HepG2 (cell line): Measurements from ENCODE around the gene KMT2B. TPM values are rescaled to one million over a fixed set of nuclear protein-coding genes. Genes with fewer than 3 reads are reported as not detected.

ENCODE experiments used
- BRF2 ChIP-seq: sonication (generic); formaldehyde crosslinking; IDR thresholded peaks from 2 replicates; pipeline ENCODE4 v1.8.1; 2022; ENCODE audit warnings: mild to moderate bottlenecking, missing genetic modification reagents
- CREB1 ChIP-seq, 2 experiments: fragments of 450-650 bp in 1 of 2; IDR thresholded peaks; 2 replicates each; pipeline ENCODE4 v1.6.1; 2016 to 2017; ENCODE audit warnings: control low read depth in 1 of 2, mild to moderate bottlenecking in 1 of 2, missing compliant biosample characterization in 1 of 2, missing genetic modification characterization in 1 of 2
- HNRNPLL ChIP-seq: fragments of 200-400 bp; formaldehyde crosslinking; IDR thresholded peaks from 2 replicates; pipeline ENCODE4 v1.6.1; 2017; ENCODE audit warnings: mild to moderate bottlenecking, low read depth, low read length; ENCODE audit not compliant: poor library complexity, severe bottlenecking
- MEIS2 ChIP-seq: sonication (generic); formaldehyde crosslinking; IDR thresholded peaks from 2 replicates; pipeline ENCODE4 v1.9.0; 2021; ENCODE audit warnings: mild to moderate bottlenecking, missing genetic modification reagents
- RCOR2 ChIP-seq: IDR thresholded peaks from 2 replicates; pipeline ENCODE4 v1.6.1; 2016; ENCODE audit warnings: missing biosample characterization, missing genetic modification reagents
- SMAD1 ChIP-seq: sonication (generic); formaldehyde crosslinking; IDR thresholded peaks from 2 replicates; pipeline ENCODE4 v1.4.0; 2020; ENCODE audit warnings: missing genetic modification reagents, low read depth, mild to moderate bottlenecking, borderline replicate concordance
- ZNF121 ChIP-seq: sonication (generic); formaldehyde crosslinking; IDR thresholded peaks from 2 replicates; pipeline ENCODE4 v1.5.0; 2020; ENCODE audit warnings: mild to moderate bottlenecking, missing genetic modification reagents
- ZNF331 ChIP-seq: sonication (generic); formaldehyde crosslinking; IDR thresholded peaks from 2 replicates; pipeline ENCODE4 v1.4.0; 2020; ENCODE audit warnings: missing genetic modification reagents
- ZNF382 ChIP-seq: sonication (generic); formaldehyde crosslinking; IDR thresholded peaks from 2 replicates; pipeline ENCODE4 v1.5.0; 2020; ENCODE audit warnings: missing genetic modification reagents, mild to moderate bottlenecking, borderline replicate concordance
- ZNF383 ChIP-seq: sonication (generic); formaldehyde crosslinking; IDR thresholded peaks from 2 replicates; pipeline ENCODE4 v1.4.0; 2020; ENCODE audit warnings: missing genetic modification reagents, mild to moderate bottlenecking, borderline replicate concordance
- ZNF782 ChIP-seq: sonication (generic); formaldehyde crosslinking; IDR thresholded peaks from 2 replicates; pipeline ENCODE4 v1.4.0; 2020; ENCODE audit warnings: missing genetic modification reagents, mild to moderate bottlenecking, borderline replicate concordance
- ZNF788 ChIP-seq: sonication (generic); formaldehyde crosslinking; IDR thresholded peaks from 2 replicates; pipeline ENCODE4 v1.5.0; 2020; ENCODE audit warnings: mild to moderate bottlenecking, missing genetic modification reagents, borderline replicate concordance
- polyA plus RNA-seq, 8 experiments: library from polyadenylated mRNA; depleted of rRNA in 3 of 8; stranded (reverse) in 7 of 8; unstranded in 1 of 8; fragments of >200 nt; fragmentation: Illumina TruSeq in 4 of 8; extraction: Trizol in 4 of 8; gene quantifications; 2 replicates each; pipeline versions ENCODE4 v1.2.1 to v1.2.3, GENCODE V29; 2011 to 2016; ENCODE audit warnings: low read depth in 4 of 8, missing spikeins in 1 of 8, mixed read lengths in 1 of 8; ENCODE audit not compliant: insufficient read depth in 1 of 8
- total RNA-seq, 5 experiments: library from RNA; depleted of rRNA; stranded (reverse); fragments of >200 nt; fragmentation: Illumina TruSeq; extraction: Trizol; gene quantifications; 2 replicates each; pipeline ENCODE4 v1.2.3, GENCODE V29; 2016; ENCODE audit warnings: low read depth in 1 of 5
- TF ChIP-seq, protein P1 (sequence below): sonication (generic); formaldehyde crosslinking; IDR thresholded peaks from 2 replicates; pipeline ENCODE4 v1.4.0; 2020; ENCODE audit warnings: mild to moderate bottlenecking, missing genetic modification reagents
- TF ChIP-seq, protein P2 (sequence below): sonication (generic); formaldehyde crosslinking; IDR thresholded peaks from 2 replicates; pipeline ENCODE4 v1.4.0; 2020; ENCODE audit warnings: mild to moderate bottlenecking, missing genetic modification reagents
- TF ChIP-seq, protein P3 (sequence below): IDR thresholded peaks from 2 replicates; pipeline ENCODE4 v1.6.1; 2012; ENCODE audit warnings: inconsistent platforms
- TF ChIP-seq, protein P4 (sequence below): sonication (generic); formaldehyde crosslinking; IDR thresholded peaks from 2 replicates; pipeline ENCODE4 v1.5.0; 2020; ENCODE audit warnings: missing genetic modification reagents
- TF ChIP-seq, protein P5 (sequence below): sonication (generic); formaldehyde crosslinking; IDR thresholded peaks from 2 replicates; pipeline ENCODE4 v1.8.0; 2022; ENCODE audit warnings: missing genetic modification reagents, mild to moderate bottlenecking, inconsistent platforms, borderline replicate concordance
- TF ChIP-seq, protein P6 (sequence below): sonication (generic); formaldehyde crosslinking; IDR thresholded peaks from 2 replicates; pipeline ENCODE4 v1.8.1; 2023; ENCODE audit warnings: mild to moderate bottlenecking, missing genetic modification reagents

KMT2B gene
- total and polyA plus RNA-seq, 2 of the 13 experiments (the other 11 are each of a cell fraction or from before 2014, with no cell fraction given), result 6.2 to 16.9 TPM

- TF ChIP-seq ZNF782 (CRISPR knock-in tag), result no peak
- TF ChIP-seq, protein P1, sequence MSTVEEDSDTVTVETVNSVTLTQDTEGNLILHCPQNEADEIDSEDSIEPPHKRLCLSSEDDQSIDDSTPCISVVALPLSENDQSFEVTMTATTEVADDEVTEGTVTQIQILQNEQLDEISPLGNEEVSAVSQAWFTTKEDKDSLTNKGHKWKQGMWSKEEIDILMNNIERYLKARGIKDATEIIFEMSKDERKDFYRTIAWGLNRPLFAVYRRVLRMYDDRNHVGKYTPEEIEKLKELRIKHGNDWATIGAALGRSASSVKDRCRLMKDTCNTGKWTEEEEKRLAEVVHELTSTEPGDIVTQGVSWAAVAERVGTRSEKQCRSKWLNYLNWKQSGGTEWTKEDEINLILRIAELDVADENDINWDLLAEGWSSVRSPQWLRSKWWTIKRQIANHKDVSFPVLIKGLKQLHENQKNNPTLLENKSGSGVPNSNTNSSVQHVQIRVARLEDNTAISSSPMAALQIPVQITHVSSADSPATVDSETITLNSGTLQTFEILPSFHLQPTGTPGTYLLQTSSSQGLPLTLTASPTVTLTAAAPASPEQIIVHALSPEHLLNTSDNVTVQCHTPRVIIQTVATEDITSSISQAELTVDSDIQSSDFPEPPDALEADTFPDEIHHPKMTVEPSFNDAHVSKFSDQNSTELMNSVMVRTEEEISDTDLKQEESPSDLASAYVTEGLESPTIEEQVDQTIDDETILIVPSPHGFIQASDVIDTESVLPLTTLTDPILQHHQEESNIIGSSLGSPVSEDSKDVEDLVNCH (CRISPR knock-in tag), result no peak
- TF ChIP-seq ZNF788 (CRISPR knock-in tag), result no peak
- TF ChIP-seq, protein P2, sequence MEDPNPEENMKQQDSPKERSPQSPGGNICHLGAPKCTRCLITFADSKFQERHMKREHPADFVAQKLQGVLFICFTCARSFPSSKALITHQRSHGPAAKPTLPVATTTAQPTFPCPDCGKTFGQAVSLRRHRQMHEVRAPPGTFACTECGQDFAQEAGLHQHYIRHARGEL (CRISPR knock-in tag), result no peak
- TF ChIP-seq, protein P3, sequence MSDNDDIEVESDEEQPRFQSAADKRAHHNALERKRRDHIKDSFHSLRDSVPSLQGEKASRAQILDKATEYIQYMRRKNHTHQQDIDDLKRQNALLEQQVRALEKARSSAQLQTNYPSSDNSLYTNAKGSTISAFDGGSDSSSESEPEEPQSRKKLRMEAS, result peak; percentile 92
- TF ChIP-seq SMAD1 (CRISPR knock-in tag), result no peak
- TF ChIP-seq ZNF382 (CRISPR knock-in tag), result no peak
- no peak for TF ChIP-seq CREB1 (IDR thresholded peaks at IDR 0.05)
- no peak for TF ChIP-seq CREB1 (CRISPR knock-in tag; IDR thresholded peaks at IDR 0.05)
- TF ChIP-seq BRF2 (CRISPR knock-in tag), result peak; percentile 71; the same call in 1 of the 2 replicates
- no peak for TF ChIP-seq ZNF383 (CRISPR knock-in tag)
- no peak; the same call in 1 of the 2 replicates for TF ChIP-seq MEIS2 (CRISPR knock-in tag)
- no peak for TF ChIP-seq HNRNPLL
- TF ChIP-seq ZNF121 (CRISPR knock-in tag), result 0 out of 2 replicates have a peak, but pooled peaks have one; percentile 8
- TF ChIP-seq, protein P4, sequence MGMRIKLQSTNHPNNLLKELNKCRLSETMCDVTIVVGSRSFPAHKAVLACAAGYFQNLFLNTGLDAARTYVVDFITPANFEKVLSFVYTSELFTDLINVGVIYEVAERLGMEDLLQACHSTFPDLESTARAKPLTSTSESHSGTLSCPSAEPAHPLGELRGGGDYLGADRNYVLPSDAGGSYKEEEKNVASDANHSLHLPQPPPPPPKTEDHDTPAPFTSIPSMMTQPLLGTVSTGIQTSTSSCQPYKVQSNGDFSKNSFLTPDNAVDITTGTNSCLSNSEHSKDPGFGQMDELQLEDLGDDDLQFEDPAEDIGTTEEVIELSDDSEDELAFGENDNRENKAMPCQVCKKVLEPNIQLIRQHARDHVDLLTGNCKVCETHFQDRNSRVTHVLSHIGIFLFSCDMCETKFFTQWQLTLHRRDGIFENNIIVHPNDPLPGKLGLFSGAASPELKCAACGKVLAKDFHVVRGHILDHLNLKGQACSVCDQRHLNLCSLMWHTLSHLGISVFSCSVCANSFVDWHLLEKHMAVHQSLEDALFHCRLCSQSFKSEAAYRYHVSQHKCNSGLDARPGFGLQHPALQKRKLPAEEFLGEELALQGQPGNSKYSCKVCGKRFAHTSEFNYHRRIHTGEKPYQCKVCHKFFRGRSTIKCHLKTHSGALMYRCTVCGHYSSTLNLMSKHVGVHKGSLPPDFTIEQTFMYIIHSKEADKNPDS, result no peak
- TF ChIP-seq ZNF331 (CRISPR knock-in tag), result peak; percentile 17; the same call in 1 of the 2 replicates
- TF ChIP-seq, protein P5, sequence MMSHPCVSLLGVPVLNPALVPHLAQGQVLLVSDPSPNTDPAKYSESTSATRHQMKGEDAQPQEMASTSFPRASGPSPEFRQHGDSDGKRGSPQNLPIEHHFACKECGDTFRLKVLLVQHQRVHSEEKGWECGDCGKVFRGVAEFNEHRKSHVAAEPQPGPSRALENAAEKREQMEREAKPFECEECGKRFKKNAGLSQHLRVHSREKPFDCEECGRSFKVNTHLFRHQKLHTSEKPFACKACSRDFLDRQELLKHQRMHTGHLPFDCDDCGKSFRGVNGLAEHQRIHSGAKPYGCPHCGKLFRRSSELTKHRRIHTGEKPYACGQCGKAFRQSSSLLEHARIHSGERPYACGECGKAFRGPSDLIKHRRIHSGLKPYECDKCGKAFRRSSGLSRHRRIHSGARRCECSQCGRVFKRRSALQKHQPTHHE (CRISPR knock-in tag), result no peak
- TF ChIP-seq RCOR2 (CRISPR knock-in tag), result no peak
- TF ChIP-seq, protein P6, sequence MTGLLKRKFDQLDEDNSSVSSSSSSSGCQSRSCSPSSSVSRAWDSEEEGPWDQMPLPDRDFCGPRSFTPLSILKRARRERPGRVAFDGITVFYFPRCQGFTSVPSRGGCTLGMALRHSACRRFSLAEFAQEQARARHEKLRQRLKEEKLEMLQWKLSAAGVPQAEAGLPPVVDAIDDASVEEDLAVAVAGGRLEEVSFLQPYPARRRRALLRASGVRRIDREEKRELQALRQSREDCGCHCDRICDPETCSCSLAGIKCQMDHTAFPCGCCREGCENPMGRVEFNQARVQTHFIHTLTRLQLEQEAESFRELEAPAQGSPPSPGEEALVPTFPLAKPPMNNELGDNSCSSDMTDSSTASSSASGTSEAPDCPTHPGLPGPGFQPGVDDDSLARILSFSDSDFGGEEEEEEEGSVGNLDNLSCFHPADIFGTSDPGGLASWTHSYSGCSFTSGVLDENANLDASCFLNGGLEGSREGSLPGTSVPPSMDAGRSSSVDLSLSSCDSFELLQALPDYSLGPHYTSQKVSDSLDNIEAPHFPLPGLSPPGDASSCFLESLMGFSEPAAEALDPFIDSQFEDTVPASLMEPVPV, result peak; percentile 58; the same call in 1 of the 2 replicates
Measured at GRCh38 chr19:35715981-35716800, 1.6 kb upstream of the KMT2B start (continued).
